T1000 (cell line): Measurements from ENCODE around the gene NECAB3.

Source experiments
- DNase-seq: peaks from one replicate; lab custom pipeline; 2025; ENCODE audit warnings: mixed read lengths; lab: John Stamatoyannopoulos, UW

Gene NECAB3

GRCh38 chr20:33609504-33609903, 64.7 kb downstream of the NECAB3 start:
- no peak for DNase-seq
